ENCODE data around the gene EIF1AX. TPM values are rescaled to one million over a fixed set of nuclear protein-coding genes. Genes with fewer than 3 reads are reported as not detected.

Gene EIF1AX
- polyA plus RNA-seq, 3 donors, result 18.4 to 62.7 (median 58.5) TPM

GRCh38 chrX:20132666-20133065, 9.0 kb downstream of the EIF1AX start:
- peak overlapping the region in 1 of 2 donors; percentile 49 for H3K27ac ChIP-seq (ENCODE audit: low read depth in 1 of 2, low read length in 2 of 2)
- peaks cover 28 to 93% of the 10 kb centered on the region in 2 donors for H3K36me3 Mint-ChIP-seq

GRCh38 chrX:20130357-20130756, 11.3 kb downstream of the EIF1AX start:
- no peak for DNase-seq
- Mint-ChIP-seq H3K27ac (peak overlapping the region in 1 of 7 donors; percentile 8), H3K9me3 (no peaks in the 10 kb centered on the region)

More at GRCh38 chrX:20132666-20133065, 9.0 kb downstream of the EIF1AX start:
- no peaks in the 10 kb centered on the region for H3K27me3 ChIP-seq (ENCODE audit: control insufficient read depth in 2 of 2, insufficient read depth in 2 of 2, low read length in 2 of 2)
- no peak overlapping the region for H3K9ac ChIP-seq (ENCODE audit: insufficient read depth, low read length, poor library complexity, severe bottlenecking)
- peak; percentile 44 to 51 (median 47) for DNase-seq
- peaks cover 65% of the 10 kb centered on the region for H4K20me1 ChIP-seq (ENCODE audit: insufficient read depth, low read length)
- H3K9me3 ChIP-seq (replicated peaks in 1 of 2; ENCODE audit: control insufficient read depth in 1 of 2, insufficient read depth in 1 of 2, low read length in 2 of 2), result no peaks in the 10 kb centered on the region
- TF ChIP-seq, protein P1, sequence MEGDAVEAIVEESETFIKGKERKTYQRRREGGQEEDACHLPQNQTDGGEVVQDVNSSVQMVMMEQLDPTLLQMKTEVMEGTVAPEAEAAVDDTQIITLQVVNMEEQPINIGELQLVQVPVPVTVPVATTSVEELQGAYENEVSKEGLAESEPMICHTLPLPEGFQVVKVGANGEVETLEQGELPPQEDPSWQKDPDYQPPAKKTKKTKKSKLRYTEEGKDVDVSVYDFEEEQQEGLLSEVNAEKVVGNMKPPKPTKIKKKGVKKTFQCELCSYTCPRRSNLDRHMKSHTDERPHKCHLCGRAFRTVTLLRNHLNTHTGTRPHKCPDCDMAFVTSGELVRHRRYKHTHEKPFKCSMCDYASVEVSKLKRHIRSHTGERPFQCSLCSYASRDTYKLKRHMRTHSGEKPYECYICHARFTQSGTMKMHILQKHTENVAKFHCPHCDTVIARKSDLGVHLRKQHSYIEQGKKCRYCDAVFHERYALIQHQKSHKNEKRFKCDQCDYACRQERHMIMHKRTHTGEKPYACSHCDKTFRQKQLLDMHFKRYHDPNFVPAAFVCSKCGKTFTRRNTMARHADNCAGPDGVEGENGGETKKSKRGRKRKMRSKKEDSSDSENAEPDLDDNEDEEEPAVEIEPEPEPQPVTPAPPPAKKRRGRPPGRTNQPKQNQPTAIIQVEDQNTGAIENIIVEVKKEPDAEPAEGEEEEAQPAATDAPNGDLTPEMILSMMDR (IDR thresholded peaks at IDR 0.05), result no peak
- H3K36me3 ChIP-seq (replicated peaks in 1 of 2; ENCODE audit: control insufficient read depth in 1 of 2, insufficient read depth in 2 of 2, low read length in 2 of 2), result peaks cover 28 to 93% of the 10 kb centered on the region in 2 donors
- WGBS (ENCODE audit: insufficient coverage), result 80% methylated on average over 1 of the region's 1 CpG
- H3K27me3 Mint-ChIP-seq (ENCODE audit: low read depth in 3 of 3), result peaks cover 0 to 2% (median 0%) of the 10 kb centered on the region in 3 donors
- peaks cover 5 to 12% of the 10 kb centered on the region in 2 donors for H3K4me1 ChIP-seq (ENCODE audit: control insufficient read depth in 1 of 2, insufficient read depth in 2 of 2, low read length in 2 of 2)
- H3K9me3 Mint-ChIP-seq, result no peaks in the 10 kb centered on the region
- no peak overlapping the region for H3K4me3 ChIP-seq (replicated peaks in 1 of 3; ENCODE audit: low read depth in 2 of 3, low read length in 3 of 3)
- peaks cover 4% of the 10 kb centered on the region for H3K4me1 Mint-ChIP-seq
- no peak overlapping the region for H3K4me2 ChIP-seq (replicated peaks; ENCODE audit: extremely low read depth, low read length, poor library complexity, severe bottlenecking)
- H2AFZ ChIP-seq (ENCODE audit: insufficient read depth, low read depth, low read length, poor library complexity, severe bottlenecking), result no peak overlapping the region
- peak overlapping the region in 6 of 7 donors; percentile 6 to 76 (median 41) for H3K27ac Mint-ChIP-seq
- intact Hi-C loops (cut with micrococcal nuclease), result no loop called here
- H3K79me2 ChIP-seq (ENCODE audit: insufficient read depth, low read length), result peaks cover 15% of the 10 kb centered on the region
- H3K4me3 Mint-ChIP-seq, result no peak overlapping the region

More at GRCh38 chrX:20130357-20130756, 11.3 kb downstream of the EIF1AX start:
- H3K9me3 ChIP-seq (replicated peaks in 1 of 2; ENCODE audit: control insufficient read depth in 1 of 2, insufficient read depth in 1 of 2, low read length in 2 of 2), result no peaks in the 10 kb centered on the region
- peaks cover 21 to 74% of the 10 kb centered on the region in 2 donors for H3K36me3 ChIP-seq (replicated peaks in 1 of 2; ENCODE audit: control insufficient read depth in 1 of 2, insufficient read depth in 2 of 2, low read length in 2 of 2)
- Mint-ChIP-seq H3K4me3 (no peak overlapping the region), H3K27me3 (ENCODE audit: low read depth in 3 of 3) (peaks cover 0 to 2% (median 0%) of the 10 kb centered on the region in 3 donors), H3K36me3 (peaks cover 11 to 70% of the 10 kb centered on the region in 2 donors), H3K4me1 (peaks cover 4% of the 10 kb centered on the region)
- intact Hi-C loops (cut with micrococcal nuclease), result no loop called here
- H3K4me3 ChIP-seq (replicated peaks in 1 of 3; ENCODE audit: low read depth in 2 of 3, low read length in 3 of 3), result no peak overlapping the region
- H3K27ac ChIP-seq (ENCODE audit: low read depth in 1 of 2, low read length in 2 of 2), result no peak overlapping the region
- H3K27me3 ChIP-seq (ENCODE audit: control insufficient read depth in 2 of 2, insufficient read depth in 2 of 2, low read length in 2 of 2), result no peaks in the 10 kb centered on the region
- peaks cover 50% of the 10 kb centered on the region for H4K20me1 ChIP-seq (ENCODE audit: insufficient read depth, low read length)
- no peak overlapping the region for H3K4me2 ChIP-seq (replicated peaks; ENCODE audit: extremely low read depth, low read length, poor library complexity, severe bottlenecking)
- TF ChIP-seq, protein P1 (IDR thresholded peaks at IDR 0.05), result no peak
- WGBS (ENCODE audit: insufficient coverage), result no CpG with 5 or more reads among the region's 1 CpG
- H2AFZ ChIP-seq (ENCODE audit: insufficient read depth, low read depth, low read length, poor library complexity, severe bottlenecking), result no peak overlapping the region
- H3K9ac ChIP-seq (ENCODE audit: insufficient read depth, low read length, poor library complexity, severe bottlenecking), result no peak overlapping the region
- H3K79me2 ChIP-seq (ENCODE audit: insufficient read depth, low read length), result no peaks in the 10 kb centered on the region
- peaks cover 5 to 12% of the 10 kb centered on the region in 2 donors for H3K4me1 ChIP-seq (ENCODE audit: control insufficient read depth in 1 of 2, insufficient read depth in 2 of 2, low read length in 2 of 2)
